ES-I3 (cell line): ENCODE data around the gene MED7.
A peak's percentile ranks its signal among the peaks of the same experiment; 100 is the strongest.
"Not testable (repeated sequence)": the region's sequence is repeated elsewhere in the genome, so short reads cannot be mapped to it uniquely, and the experiment has no call there.

Experiments used
- H3K36me3 ChIP-seq: 2 replicates; pipeline ENCODE4 v1.6.1; 2013; ENCODE audit warnings: mild to moderate bottlenecking, low read length, control low read depth, moderate library complexity; ENCODE audit not compliant: insufficient read depth
- H3K4me1 ChIP-seq: 2 replicates; pipeline ENCODE4 v1.6.1; 2013; ENCODE audit warnings: mild to moderate bottlenecking, control low read depth, low read length; ENCODE audit not compliant: insufficient read depth
- H3K9ac ChIP-seq: 2 replicates; pipeline ENCODE4 v1.6.1; 2013; ENCODE audit warnings: low read depth, mild to moderate bottlenecking, low read length, moderate library complexity
- H3K9me3 ChIP-seq: 2 replicates; pipeline ENCODE4 v1.6.1; 2013; ENCODE audit warnings: mild to moderate bottlenecking, low read length, moderate library complexity; ENCODE audit not compliant: control insufficient read depth, insufficient read depth

MED7 gene, protein sequence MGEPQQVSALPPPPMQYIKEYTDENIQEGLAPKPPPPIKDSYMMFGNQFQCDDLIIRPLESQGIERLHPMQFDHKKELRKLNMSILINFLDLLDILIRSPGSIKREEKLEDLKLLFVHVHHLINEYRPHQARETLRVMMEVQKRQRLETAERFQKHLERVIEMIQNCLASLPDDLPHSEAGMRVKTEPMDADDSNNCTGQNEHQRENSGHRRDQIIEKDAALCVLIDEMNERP

DNA sequence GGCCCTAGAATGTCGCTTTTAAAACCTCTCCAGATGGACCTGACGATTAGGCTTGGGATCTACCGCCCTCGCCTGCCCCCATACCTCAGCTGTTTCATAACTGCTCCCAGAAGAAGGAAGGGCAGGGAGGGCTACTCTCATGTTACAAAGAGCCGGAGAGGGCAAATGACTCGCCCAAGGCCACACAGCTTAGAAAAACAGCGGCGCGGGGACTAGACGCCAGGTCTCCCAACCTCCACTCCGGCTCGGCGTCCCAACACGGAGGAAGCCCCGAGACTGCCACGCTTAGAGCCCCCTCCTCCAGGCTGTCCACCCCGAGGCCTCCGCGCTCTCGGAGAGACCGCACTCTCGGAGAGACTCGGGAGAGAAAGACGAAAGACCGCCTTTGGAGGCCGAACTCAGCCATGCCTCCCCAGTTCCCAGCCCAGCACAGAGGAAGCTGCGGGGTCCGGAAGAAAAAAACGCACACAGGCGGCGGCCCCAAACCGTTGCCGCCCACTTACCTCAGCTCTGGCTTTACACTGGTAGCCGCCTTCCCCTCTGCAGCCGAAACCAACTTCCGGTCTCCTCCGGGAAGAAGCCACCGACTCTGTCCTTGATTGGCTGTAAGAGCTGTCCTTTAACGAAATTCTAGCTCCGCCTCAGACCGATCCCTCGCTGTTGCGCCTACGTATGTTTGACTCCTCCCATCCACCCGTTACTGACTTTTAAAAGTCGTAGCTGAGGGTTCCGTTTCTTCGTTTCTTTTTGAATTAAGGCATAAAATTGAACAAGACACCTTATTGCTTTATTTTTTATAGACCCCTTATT, at the start of gene MED7:
TSS of gene MED7 (minus strand) at position 549 of the 810 bp plus-strand sequence. CDS start 3,434 bp downstream, outside the sequence.
- H3K4me1 ChIP-seq = no peaks in the 10 kb centered on the region
- peaks cover 3% of the 10 kb centered on the region; the same call in 1 of the 2 replicates for H3K36me3 ChIP-seq
- H3K9ac ChIP-seq = peak within 1 kb of the TSS; percentile 90
- no peaks in the 10 kb centered on the region for H3K9me3 ChIP-seq

GRCh38 chr5:157189223-157189622, 46.6 kb upstream of the MED7 start:
- no peak overlapping the region for H3K9ac ChIP-seq
- no peaks in the 10 kb centered on the region for H3K4me1 ChIP-seq
- H3K9me3 ChIP-seq = no peaks in the 10 kb centered on the region
- no peaks in the 10 kb centered on the region for H3K36me3 ChIP-seq

GRCh38 chr5:157188270-157188669, 45.6 kb upstream of the MED7 start:
- no peak overlapping the region for H3K9ac ChIP-seq
- H3K4me1 ChIP-seq = no peaks in the 10 kb centered on the region
- H3K36me3 ChIP-seq = no peaks in the 10 kb centered on the region
- no peaks in the 10 kb centered on the region for H3K9me3 ChIP-seq

GRCh38 chr5:157187046-157187754, 44.5 kb upstream of the MED7 start:
- Histone ChIP-seq H3K4me1 (no peaks in the 10 kb centered on the region), H3K9me3 (no peaks in the 10 kb centered on the region), H3K9ac (no peak overlapping the region), H3K36me3 (no peaks in the 10 kb centered on the region)

DNA sequence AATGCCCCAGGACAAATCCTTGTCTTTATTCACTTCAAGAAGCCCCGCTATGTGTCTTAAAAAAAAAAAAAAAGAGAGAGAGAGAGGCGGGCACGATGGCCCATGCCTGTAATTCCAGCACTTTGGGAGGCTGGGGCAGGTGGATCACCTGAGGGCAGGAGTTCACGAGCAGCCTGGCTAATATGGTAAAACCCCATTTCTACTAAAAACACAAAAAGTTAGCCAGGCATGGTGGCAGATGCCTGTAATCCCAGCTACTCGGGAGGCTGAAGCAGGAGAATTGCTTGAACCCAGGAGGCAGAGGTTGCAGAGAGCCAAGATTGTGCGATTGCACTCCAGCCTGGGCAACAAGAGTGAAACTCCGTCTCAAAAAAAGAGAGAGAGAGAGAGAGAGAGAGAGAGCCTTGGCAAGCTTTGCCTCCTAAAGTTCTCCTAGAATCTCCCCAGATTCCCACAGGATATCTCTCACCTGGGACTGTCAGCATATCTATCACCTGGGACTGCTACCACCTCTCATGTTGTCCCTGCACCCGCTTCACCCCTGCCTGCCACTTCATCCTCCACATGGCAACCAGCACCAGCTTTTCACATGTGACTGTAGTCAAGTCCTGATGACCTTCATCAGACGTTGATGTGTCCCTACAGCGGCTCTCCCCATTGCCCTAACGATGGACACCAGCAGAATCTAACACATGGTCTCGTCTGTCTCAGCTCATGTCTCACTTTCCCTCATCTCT, 43.8 kb upstream of the MED7 start:
- Histone ChIP-seq H3K36me3 (no peaks in the 10 kb centered on the region), H3K9ac (no peak overlapping the region), H3K9me3 (no peaks in the 10 kb centered on the region), H3K4me1 (no peaks in the 10 kb centered on the region)

GRCh38 chr5:157185122-157185521, 42.5 kb upstream of the MED7 start:
- not testable (repeated sequence) for H3K9me3 ChIP-seq, H3K9ac ChIP-seq, H3K36me3 ChIP-seq, H3K4me1 ChIP-seq

GRCh38 chr5:157184117-157184670, 41.5 kb upstream of the MED7 start:
- Histone ChIP-seq H3K4me1 (no peaks in the 10 kb centered on the region), H3K36me3 (no peaks in the 10 kb centered on the region), H3K9ac (no peak overlapping the region), H3K9me3 (no peaks in the 10 kb centered on the region)

DNA sequence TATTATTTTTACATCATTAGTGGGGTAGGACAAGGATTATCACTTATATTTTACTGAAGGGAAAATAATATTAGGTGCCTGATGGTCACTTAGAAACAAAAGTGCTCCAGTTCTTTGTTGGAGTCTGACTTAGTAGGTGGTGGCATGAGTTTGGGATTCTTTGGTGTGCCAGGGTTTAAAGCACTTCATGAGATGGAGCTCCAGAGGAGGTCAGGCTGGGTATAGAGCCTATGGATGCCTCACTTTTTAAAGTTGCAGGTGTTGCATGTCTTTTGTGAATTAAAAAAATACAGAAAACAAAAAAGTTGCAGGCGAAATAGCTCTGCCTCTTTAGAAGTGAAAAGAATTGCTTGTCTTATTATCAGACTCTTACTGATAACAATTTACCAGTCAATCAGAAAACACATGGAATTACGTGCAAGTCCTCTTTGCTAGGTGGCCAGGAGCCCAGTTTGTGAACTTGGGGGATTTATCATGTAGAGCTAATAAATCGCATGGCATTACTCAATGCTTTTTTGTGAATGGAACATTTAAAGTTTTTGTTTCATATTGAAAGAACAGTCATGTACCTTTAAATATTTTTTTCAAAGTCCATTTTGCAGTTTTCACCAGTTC, 39.6 kb upstream of the MED7 start:
- no peak overlapping the region for H3K9ac ChIP-seq

GRCh38 chr5:157180374-157181264, 38.0 kb upstream of the MED7 start, which contains the start of gene ITK:
ITK (plus strand) TSS chr5:157180840; CDS start chr5:157180978, 138 bp downstream.
- Histone ChIP-seq H3K9ac (no peak within 1 kb of the TSS), H3K9me3 (no peaks in the 10 kb centered on the region), H3K36me3 (no peaks in the 10 kb centered on the region), H3K4me1 (no peaks in the 10 kb centered on the region)

More for the DNA sequence above, 39.6 kb upstream of the MED7 start:
- H3K4me1 ChIP-seq = no peaks in the 10 kb centered on the region
- no peaks in the 10 kb centered on the region for H3K9me3 ChIP-seq
- H3K36me3 ChIP-seq = no peaks in the 10 kb centered on the region

DNA sequence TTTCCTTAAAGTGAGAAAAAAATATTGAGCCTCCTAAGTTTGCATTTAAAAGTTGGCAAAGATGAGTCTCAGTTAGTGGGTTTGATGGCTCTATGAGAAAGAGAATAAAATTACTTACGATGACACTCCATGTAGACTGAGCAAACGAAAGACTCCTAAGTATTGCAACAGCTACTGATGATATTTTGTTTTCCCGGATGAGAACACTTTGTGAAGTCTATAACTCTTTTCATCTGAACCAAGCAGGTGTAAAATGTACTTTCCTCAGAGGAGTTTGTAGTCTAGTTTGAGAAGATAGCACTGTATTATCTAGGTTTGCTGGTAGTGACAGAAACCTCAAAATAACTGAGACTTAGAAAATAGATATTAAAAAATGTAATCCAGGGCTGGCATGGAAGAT, 36.3 kb upstream of the MED7 start:
- no peaks in the 10 kb centered on the region for H3K36me3 ChIP-seq
- no peak overlapping the region for H3K9ac ChIP-seq
- no peaks in the 10 kb centered on the region for H3K4me1 ChIP-seq
- H3K9me3 ChIP-seq = no peaks in the 10 kb centered on the region

- no peaks in the 10 kb centered on the region for H3K4me1 ChIP-seq
- H3K9ac ChIP-seq = no peak overlapping the region
- no peaks in the 10 kb centered on the region for H3K36me3 ChIP-seq
- no peaks in the 10 kb centered on the region for H3K9me3 ChIP-seq
Observed at GRCh38 chr5:157177953-157178352, 35.3 kb upstream of the MED7 start.

GRCh38 chr5:157175071-157175612, 32.5 kb upstream of the MED7 start:
- Histone ChIP-seq H3K4me1 (no peaks in the 10 kb centered on the region; the same call in 1 of the 2 replicates), H3K9me3 (no peaks in the 10 kb centered on the region), H3K9ac (no peak overlapping the region), H3K36me3 (no peaks in the 10 kb centered on the region)
